ENCODE measurements around the gene CD180. TPM values are rescaled to one million over a fixed set of nuclear protein-coding genes. Genes with fewer than 3 reads are reported as not detected.

Gene CD180
- total RNA-seq, 1 experiment from 2014 or later, result not detected

- Histone ChIP-seq H3K9me3 (ENCODE audit: control insufficient read depth in 1 of 2, insufficient read depth in 1 of 2, low read depth in 1 of 2, low read length in 2 of 2) (no peaks in the 10 kb centered on the region), H4K20me1 (ENCODE audit: insufficient read depth) (no peaks in the 10 kb centered on the region), H3K4me1 (ENCODE audit: control insufficient read depth in 1 of 2, insufficient read depth in 2 of 2, low read length in 2 of 2) (no peaks in the 10 kb centered on the region), H3K36me3 (ENCODE audit: control insufficient read depth in 1 of 2, insufficient read depth in 2 of 2, low read length in 2 of 2) (no peaks in the 10 kb centered on the region), H3K9ac (ENCODE audit: low read length) (no peak overlapping the region), H3K27me3 (ENCODE audit: insufficient read depth, low read length) (peaks cover 14% of the 10 kb centered on the region; the same call in 1 of the 2 replicates), H3K4me3 (replicated peaks in 1 of 2; ENCODE audit: low read depth in 1 of 2, low read length in 2 of 2) (no peak overlapping the region), H3K79me2 (ENCODE audit: insufficient read depth, low read length) (no peaks in the 10 kb centered on the region), H2AFZ (ENCODE audit: low read depth, low read length, poor library complexity, severe bottlenecking) (no peak overlapping the region), H3K4me2 (ENCODE audit: low read length) (no peak overlapping the region), H3K27ac (ENCODE audit: low read depth, low read length) (no peak overlapping the region), H3K9me2 (ENCODE audit: insufficient read depth) (no peaks in the 10 kb centered on the region)
- TF ChIP-seq, protein P1, sequence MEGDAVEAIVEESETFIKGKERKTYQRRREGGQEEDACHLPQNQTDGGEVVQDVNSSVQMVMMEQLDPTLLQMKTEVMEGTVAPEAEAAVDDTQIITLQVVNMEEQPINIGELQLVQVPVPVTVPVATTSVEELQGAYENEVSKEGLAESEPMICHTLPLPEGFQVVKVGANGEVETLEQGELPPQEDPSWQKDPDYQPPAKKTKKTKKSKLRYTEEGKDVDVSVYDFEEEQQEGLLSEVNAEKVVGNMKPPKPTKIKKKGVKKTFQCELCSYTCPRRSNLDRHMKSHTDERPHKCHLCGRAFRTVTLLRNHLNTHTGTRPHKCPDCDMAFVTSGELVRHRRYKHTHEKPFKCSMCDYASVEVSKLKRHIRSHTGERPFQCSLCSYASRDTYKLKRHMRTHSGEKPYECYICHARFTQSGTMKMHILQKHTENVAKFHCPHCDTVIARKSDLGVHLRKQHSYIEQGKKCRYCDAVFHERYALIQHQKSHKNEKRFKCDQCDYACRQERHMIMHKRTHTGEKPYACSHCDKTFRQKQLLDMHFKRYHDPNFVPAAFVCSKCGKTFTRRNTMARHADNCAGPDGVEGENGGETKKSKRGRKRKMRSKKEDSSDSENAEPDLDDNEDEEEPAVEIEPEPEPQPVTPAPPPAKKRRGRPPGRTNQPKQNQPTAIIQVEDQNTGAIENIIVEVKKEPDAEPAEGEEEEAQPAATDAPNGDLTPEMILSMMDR (IDR thresholded peaks at IDR 0.05 in 2 of 3, conservative IDR thresholded peaks at IDR 0.05 in 1 of 3; ENCODE audit: borderline replicate concordance in 1 of 3, insufficient read depth in 1 of 3, low read depth in 2 of 3, low read length in 2 of 3), result no peak
- TF ChIP-seq ELF1 (IDR thresholded peaks at IDR 0.05; ENCODE audit: borderline replicate concordance, low read depth) (no peak), ZNF274 (IDR thresholded peaks at IDR 0.05; ENCODE audit: low read depth, low read length) (no peak), POLR2A (IDR thresholded peaks at IDR 0.05; ENCODE audit: borderline replicate concordance, extremely low read depth, insufficient read depth, insufficient read length) (no peak), ATF3 (IDR thresholded peaks at IDR 0.05) (no peak), RAD21 (IDR thresholded peaks at IDR 0.05; ENCODE audit: low read depth) (no peak), ZFX (IDR thresholded peaks at IDR 0.05) (no peak), SP1 (IDR thresholded peaks at IDR 0.05; ENCODE audit: low read depth) (no peak), REST (IDR thresholded peaks at IDR 0.05; ENCODE audit: low read depth) (no peak), CEBPB (IDR thresholded peaks at IDR 0.05; ENCODE audit: low read depth) (no peak), EZH2 (IDR thresholded peaks at IDR 0.05) (no peak), JUND (IDR thresholded peaks at IDR 0.05) (no peak), YY1 (IDR thresholded peaks at IDR 0.05; ENCODE audit: extremely low read depth, insufficient replicate concordance, low read depth, low read length) (no peak), TCF7L2 (IDR thresholded peaks at IDR 0.05; ENCODE audit: borderline replicate concordance, extremely low read depth, insufficient read depth, insufficient read length) (no peak), CBX3 (IDR thresholded peaks at IDR 0.05; ENCODE audit: low read depth) (no peak), SRF (IDR thresholded peaks at IDR 0.05; ENCODE audit: low read depth) (no peak), EGR1 (IDR thresholded peaks at IDR 0.05; ENCODE audit: low read depth) (no peak), SIN3A (IDR thresholded peaks at IDR 0.05; ENCODE audit: low read depth) (no peak)
- TF ChIP-seq, protein P2, sequence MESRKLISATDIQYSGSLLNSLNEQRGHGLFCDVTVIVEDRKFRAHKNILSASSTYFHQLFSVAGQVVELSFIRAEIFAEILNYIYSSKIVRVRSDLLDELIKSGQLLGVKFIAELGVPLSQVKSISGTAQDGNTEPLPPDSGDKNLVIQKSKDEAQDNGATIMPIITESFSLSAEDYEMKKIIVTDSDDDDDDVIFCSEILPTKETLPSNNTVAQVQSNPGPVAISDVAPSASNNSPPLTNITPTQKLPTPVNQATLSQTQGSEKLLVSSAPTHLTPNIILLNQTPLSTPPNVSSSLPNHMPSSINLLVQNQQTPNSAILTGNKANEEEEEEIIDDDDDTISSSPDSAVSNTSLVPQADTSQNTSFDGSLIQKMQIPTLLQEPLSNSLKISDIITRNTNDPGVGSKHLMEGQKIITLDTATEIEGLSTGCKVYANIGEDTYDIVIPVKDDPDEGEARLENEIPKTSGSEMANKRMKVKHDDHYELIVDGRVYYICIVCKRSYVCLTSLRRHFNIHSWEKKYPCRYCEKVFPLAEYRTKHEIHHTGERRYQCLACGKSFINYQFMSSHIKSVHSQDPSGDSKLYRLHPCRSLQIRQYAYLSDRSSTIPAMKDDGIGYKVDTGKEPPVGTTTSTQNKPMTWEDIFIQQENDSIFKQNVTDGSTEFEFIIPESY (IDR thresholded peaks at IDR 0.05; ENCODE audit: extremely low read depth, insufficient replicate concordance, low read length), result no peak
- BruUV-seq (replicated peaks), result no TSS peak
- RAD21 ChIA-PET (ENCODE audit: low non-redundant PET in 1 of 2, low total read pairs in 2 of 2, uncharacterized antibody in 2 of 2, unreplicated experiment in 2 of 2), result no interaction called here
- no peak for DNase-seq (ENCODE audit: low read depth, low spot score)
- intact Hi-C loops (cut with micrococcal nuclease), result no loop called here
- no peak for ATAC-seq
- POLR2A ChIA-PET, result no interaction called here
- CTCF ChIA-PET, result no interaction called here
Observed at GRCh38 chr5:67141644-67142043, 55.0 kb downstream of the CD180 start.

Measured in HCT116 (cell line).